Activated CD4-positive, alpha-beta T cell treated with anti-CD3 and anti-CD28 coated beads, Interleukin-2, Interleukin-4, amounts not matched to agents 100 ng/mL and 50 ng/mL, durations not matched to agents 16 hours and 8 hours (primary cell): Measurements from ENCODE around the gene SEC16A.
A peak's percentile ranks its signal among the peaks of the same experiment; 100 is the strongest.

ENCODE experiments used
- DNase-seq: peaks from one replicate; pipeline ENCODE4 v3.0.0-alpha.2; 2020; ENCODE audit warnings: low spot score

The SEC16A gene

GRCh38 chr9:136463578-136463977, 19.3 kb downstream of the SEC16A start:
- no peak for DNase-seq

- DNase-seq: no peak
These were observed 20.2 kb downstream of the SEC16A start for GRCh38 chr9:136462664-136463063.

DNA sequence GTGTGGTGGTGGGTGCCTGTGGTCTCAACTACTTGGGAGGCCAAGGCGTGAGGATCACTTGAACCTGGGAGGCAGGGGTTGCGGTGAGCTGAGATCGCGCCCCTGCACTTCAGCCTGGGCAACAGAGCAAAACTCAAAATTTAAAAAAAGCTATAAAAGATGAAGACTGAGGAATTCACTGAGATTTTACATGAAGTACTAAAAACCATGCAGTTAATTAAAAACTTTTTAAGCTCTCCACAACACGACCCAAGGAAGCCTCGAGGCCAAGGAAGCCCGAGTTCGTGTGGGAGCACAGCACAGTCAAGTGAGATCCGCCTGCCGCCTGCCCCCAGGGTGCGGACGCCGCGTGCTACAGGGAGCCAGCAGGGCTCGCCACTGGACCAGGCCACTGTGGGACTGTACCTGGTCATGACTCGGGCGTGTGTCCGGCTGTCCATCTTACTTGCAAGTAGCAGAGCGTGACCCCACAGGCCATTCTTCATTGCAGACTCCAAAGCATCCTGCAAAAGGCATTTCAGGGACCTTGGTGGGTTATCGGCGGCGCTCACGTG, 22.0 kb downstream of the SEC16A start:
- no peak for DNase-seq

DNA sequence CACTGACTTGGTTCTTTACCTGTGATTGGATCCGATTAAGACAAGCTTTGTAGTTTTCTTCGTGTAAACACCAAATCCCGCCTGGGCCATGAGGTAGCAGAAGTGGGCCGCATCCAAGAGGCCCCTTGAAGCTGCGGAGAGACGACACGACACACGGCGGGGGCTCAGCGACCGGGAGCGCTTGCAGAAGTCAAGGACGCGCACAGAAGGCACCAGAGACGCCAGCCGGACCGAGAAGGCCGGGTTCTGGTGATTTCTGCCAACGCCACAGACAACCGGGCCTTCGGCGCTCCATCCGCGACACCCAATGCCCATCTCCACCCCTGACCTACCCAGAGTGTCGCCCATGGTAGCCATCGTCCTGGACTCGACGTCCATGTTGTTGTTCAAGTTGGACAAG, 23.4 kb downstream of the SEC16A start:
- DNase-seq: no peak

GRCh38 chr9:136457326-136457725, 25.5 kb downstream of the SEC16A start:
- DNase-seq: no peak

DNA sequence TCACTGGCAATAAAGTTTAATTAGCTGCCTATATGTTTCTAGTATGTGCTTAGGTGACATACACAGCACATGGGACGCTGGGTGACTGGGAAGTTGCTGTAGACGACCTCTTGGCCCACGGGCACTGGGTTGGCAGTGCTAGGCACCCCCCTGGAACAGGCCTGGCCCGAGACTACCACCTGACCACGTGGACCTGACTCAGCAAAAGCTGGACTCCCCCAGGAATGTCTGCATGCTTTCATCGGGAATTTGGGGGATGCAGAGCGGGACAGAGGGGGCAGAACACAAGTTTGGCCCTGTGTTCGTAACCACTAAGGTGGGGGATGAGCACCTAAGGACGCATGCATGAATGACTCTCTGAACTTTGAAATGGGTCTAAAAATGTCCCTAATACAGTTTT, 26.6 kb downstream of the SEC16A start:
- DNase-seq: no peak

GRCh38 chr9:136455043-136456002, 27.5 kb downstream of the SEC16A start:
- no peak for DNase-seq

GRCh38 chr9:136454026-136454796, 28.6 kb downstream of the SEC16A start:
- DNase-seq: no peak

DNA sequence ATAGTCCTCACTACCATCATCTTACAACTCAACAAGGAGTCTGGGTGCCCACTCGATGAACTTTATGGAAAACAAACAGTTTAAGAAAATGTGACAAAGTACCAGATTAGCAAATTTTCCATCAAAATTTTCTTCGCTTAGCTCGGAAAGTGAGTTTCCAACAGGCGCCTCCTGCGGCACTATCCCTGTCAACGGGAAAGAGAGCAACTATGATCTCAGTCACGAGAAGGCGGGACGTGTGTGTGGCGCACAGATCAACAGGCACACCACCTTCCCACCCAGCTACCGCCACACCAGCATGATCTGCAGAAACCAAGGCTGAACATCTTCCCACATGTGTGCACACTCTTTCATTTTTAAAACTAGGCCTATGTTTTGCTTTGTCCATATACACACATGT, 29.5 kb downstream of the SEC16A start:
- no peak for DNase-seq

GRCh38 chr9:136451221-136451877, 31.5 kb downstream of the SEC16A start:
- DNase-seq: no peak

DNA sequence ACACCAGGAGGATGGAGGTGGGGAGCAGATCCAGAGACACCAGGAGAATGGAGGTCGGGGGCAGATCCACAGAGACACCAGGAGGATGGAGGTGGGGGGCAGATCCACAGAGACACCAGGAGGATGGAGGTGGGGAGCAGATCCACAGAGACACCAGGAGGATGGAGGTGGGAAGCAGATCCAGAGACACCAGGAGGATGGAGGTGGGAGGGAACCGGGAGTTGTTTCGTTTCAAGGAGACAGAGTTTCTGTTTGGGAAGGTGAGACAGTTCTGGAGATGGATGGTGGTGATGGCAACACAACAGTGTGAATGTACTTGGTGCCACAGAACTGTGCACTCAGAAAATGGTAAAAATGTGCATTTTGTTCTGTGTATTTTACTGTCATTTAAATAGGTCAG, 34.2 kb downstream of the SEC16A start:
- DNase-seq: no peak

DNA sequence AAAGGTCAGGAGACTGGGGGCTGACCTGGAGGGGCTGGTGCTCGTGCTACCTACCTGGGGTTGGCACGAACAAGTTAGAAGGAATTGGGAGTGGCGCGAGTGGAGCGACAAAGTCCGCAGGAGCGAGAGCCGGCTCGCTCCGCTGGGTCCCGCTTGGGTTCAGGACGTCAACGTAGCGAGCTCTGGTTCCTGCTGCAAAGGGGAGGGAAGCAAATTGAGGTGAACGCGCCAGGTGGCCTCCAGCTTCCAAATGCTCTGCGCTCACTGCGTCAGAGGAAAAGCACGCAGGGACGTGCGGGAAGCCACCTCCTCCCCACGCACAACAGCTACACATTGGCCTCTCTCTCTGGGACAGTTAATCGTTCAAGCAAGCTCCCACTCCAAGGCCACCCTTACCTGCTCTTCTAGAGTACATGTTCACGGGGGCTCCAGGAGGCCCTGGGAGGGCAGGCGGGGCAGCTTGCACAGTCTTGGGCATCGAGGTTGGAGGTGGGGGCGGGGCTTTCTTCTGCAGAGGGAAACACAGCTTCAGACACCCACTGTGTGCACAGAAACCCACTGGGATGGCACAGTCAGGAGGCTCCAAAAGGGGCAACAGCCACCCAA, 35.6 kb downstream of the SEC16A start:
- DNase-seq: no peak

GRCh38 chr9:136445799-136446198, 37.0 kb downstream of the SEC16A start:
- DNase-seq: no peak

DNA sequence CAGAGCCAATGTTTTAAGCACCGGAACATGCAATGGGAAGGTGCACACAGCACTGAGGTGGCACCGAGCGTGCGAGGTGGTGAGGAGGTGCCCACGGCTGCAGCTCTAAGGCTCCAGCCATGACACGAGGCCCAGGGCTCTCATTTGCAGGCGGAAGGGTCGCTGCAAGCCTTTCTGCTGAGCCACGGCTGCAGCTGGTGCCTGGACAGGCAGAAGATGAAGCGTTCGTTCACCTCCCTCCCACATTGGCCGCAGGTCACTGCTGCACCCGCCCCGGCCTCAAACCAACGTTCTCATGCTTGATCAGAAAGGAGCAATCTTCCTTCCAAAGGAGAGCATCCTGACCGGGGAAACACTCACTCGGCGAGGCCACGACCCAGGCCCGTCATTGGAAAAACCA, 38.7 kb downstream of the SEC16A start:
- no peak for DNase-seq

DNA sequence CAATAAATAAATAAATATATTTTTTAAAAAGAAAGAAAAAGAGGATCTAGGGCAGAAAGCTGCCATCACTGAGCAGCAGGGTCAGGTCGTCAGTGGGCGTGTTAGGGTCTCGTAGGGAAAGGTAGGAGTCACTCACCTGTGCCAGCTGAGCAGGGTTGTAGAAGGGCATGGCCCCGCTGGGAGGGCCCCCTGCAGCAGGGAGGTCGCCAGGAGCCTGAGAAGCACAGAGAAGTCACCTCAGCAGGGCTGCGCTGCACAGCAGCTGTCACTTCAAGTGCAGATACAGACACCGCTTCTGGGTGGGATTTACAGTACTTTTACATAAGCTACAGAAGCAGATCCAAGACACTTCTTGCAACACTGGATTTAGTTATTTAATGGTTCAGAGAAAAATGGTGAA, 39.2 kb downstream of the SEC16A start:
- DNase-seq: no peak

GRCh38 chr9:136443087-136443486, 39.8 kb downstream of the SEC16A start:
- no peak for DNase-seq

DNA sequence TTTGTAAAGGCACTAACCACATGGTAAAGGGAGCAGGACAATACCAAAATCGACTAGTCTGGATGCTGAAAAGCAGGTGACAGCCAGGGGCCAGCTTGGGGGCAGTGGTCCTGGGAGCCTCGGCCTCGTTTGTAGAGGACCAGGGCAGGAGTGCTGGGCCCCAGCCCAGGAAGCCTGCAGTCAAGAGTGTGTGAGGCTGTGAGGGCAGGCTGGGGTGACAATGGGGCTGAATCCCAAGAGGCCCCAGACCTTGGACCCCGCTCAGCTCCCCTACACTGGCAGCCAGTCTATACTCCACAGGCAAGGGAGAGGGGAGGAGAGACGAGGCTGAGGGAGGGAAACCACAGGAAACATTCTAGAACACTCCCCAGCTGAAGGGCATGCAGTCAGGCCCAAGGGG, 40.6 kb downstream of the SEC16A start:
- DNase-seq: no peak

GRCh38 chr9:136441681-136442245, 41.1 kb downstream of the SEC16A start:
- DNase-seq: no peak

DNA sequence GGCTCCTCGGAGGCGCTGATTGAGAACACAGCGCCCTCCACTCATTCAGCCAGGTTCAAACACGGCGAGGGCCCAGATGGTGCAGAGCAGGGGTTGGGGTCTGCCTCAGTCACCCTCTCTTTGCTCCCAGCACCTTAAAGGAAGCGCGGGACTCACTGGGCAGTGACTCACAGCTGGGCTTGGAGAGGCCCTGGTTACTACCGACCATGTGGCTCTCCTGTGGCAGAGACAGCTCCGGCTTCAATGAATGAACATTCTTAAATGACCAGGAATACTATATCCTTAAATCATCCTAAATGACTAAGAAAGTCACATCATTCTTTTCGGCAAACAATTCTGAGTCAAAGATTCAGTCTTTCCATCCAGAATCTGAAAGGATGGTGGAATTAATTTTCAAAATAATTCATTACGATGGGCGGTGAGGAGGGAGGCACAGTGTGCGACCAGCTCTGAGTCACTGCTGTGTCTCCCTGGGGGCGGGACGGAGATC, 41.6 kb downstream of the SEC16A start:
- DNase-seq: no peak

GRCh38 chr9:136439481-136440408, 43.1 kb downstream of the SEC16A start, which contains the start of gene INPP5E:
Gene INPP5E, minus strand, starts transcription at chr9:136439845. Its CDS starts 426 bp downstream, at chr9:136439419.
- DNase-seq: peak; percentile 78
